PFSK-1 (cell line): Measurements from ENCODE around the gene DNM1.

Experiments
- FOXP2 ChIP-seq: optimal IDR thresholded peaks from 2 replicates; pipeline ENCODE3; 2011; ENCODE audit warnings: borderline replicate concordance, control low read depth, inconsistent platforms; ENCODE audit not compliant: insufficient read depth; ENCODE audit errors: extremely low read length, extremely low read depth
- POLR2AphosphoS5 ChIP-seq: IDR thresholded peaks from 2 replicates; pipeline ENCODE4 v1.6.1; 2012; ENCODE audit warnings: low read depth, mild to moderate bottlenecking, control low read depth, low read length, moderate library complexity
- REST ChIP-seq, 2 experiments: IDR thresholded peaks; 2 replicates each; pipeline versions ENCODE4 v1.6.1 to v1.8.0; 2011 to 2012; ENCODE audit warnings: low read depth in 2 of 2, low read length in 2 of 2, control low read depth in 1 of 2, inconsistent platforms in 1 of 2, mild to moderate bottlenecking in 1 of 2, moderate library complexity in 1 of 2; ENCODE audit not compliant: insufficient read depth in 1 of 2
- SIN3A ChIP-seq: IDR thresholded peaks from 2 replicates; pipeline ENCODE4 v1.6.1; 2012; ENCODE audit warnings: mild to moderate bottlenecking, low read length, moderate library complexity, borderline replicate concordance; ENCODE audit not compliant: insufficient read depth
- TAF1 ChIP-seq: IDR thresholded peaks from 2 replicates; pipeline ENCODE4 v1.6.1; 2012; ENCODE audit warnings: low read length, control low read depth, borderline replicate concordance; ENCODE audit not compliant: insufficient read depth

The DNM1 gene

GRCh38 chr9:128271512-128271911, 68.3 kb downstream of the DNM1 start:
- TF ChIP-seq FOXP2 (no peak), SIN3A (no peak), REST (IDR thresholded peaks at IDR 0.05; ENCODE audit: insufficient read depth in 1 of 2, low read depth in 2 of 2, low read length in 2 of 2) (no peak), POLR2AphosphoS5 (no peak), TAF1 (no peak)

DNA sequence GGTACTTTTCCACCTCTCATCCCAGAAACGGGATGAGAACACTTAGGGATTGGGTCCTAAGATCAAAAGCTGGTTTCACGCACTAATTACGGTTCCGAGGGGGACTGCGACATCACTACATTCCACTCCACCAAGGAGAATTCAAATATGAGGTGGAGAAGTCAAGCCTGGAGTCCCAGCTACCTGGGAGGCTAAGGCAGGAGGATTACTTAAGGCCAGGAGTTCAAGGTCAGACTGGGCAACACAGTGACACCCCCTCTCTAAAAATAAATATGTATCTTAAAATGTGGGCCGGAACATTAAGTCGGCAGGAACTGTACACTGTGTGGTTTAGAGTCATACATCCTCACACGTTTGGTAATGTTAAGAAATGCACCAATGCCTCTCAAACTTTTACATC, 71.1 kb downstream of the DNM1 start:
- TF ChIP-seq SIN3A (no peak), FOXP2 (no peak), POLR2AphosphoS5 (no peak), REST (IDR thresholded peaks at IDR 0.05; ENCODE audit: insufficient read depth in 1 of 2, low read depth in 2 of 2, low read length in 2 of 2) (no peak), TAF1 (no peak)

DNA sequence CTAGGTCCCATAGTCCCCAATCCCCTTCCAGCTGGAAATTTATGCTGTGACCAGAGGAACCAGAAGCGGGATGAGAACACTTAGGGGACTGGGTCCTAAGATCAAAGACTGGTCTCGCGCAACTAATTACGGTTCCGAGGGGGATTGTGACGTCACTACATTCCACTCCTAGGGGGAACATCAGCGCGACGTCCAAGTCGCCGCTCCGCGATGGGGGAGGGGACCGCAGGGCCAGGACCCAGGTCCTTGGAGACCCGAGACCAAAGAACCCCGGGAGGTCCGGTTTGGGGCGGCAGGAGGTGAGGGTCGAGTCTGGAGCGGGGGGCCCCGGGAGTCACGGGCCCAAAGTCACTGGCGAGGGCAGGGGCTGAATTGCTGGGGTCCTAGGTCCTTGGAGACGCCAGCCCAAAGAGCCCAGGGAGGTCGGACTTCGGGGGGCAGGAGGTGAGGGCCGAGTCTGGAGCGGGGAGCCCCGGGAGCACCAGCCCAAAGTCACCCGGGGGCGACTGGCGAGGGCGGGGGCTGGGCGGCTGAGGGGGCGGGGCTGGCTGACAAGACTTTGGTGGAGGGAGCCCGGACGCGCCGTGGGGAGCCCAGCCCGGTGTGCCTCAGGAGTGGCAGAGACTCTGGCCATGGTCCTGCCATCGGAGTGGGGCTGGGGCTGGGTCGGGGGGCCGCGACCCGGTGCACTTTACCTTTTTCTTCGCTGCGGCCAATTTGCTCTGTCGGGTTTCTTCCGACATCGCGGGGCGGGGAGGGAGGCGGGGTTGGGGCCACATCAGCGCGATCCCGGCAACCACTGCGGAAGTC, 72.2 kb downstream of the DNM1 start, which contains the start of gene GOLGA2:
GOLGA2 (minus strand) TSS at position 810 of the 810 bp plus-strand sequence; CDS start at position 779, 31 bp downstream.
- TF ChIP-seq POLR2AphosphoS5 = no peak
- TF ChIP-seq REST (IDR thresholded peaks at IDR 0.05; ENCODE audit: insufficient read depth in 1 of 2, low read depth in 2 of 2, low read length in 2 of 2) = peak in 1 of 2 experiments; percentile 64; a peak in 1 of 4 replicates

- TF ChIP-seq SIN3A (no peak), POLR2AphosphoS5 (peak; percentile 96), REST (IDR thresholded peaks at IDR 0.05; ENCODE audit: insufficient read depth in 1 of 2, low read depth in 2 of 2, low read length in 2 of 2) (no peak), TAF1 (peak; percentile 79; the same call in 1 of the 2 replicates), FOXP2 (no peak)
These were observed 72.9 kb downstream of the DNM1 start, which contains the start of gene SWI5 for GRCh38 chr9:128276008-128276573. Gene SWI5, plus strand, starts transcription at chr9:128276276.
